HEK293T (cell line): Measurements from ENCODE around the gene AGO1.

Source experiments
- CTCF ChIA-PET: fragments of 350-600 bp; formaldehyde crosslinking; extraction: SDS; loops from one replicate; lab custom pipeline; 2021; ENCODE audit warnings: antibody characterized with exemption, inconsistent platforms; lab: Yijun Ruan, JAX
- POLR2A ChIA-PET: fragments of 350-600 bp; formaldehyde crosslinking; extraction: SDS; loops from one replicate; lab custom pipeline; 2020; ENCODE audit warnings: antibody characterized with exemption, inconsistent platforms; lab: Yijun Ruan, JAX
- DNase-seq: peaks from one replicate; pipeline ENCODE4 v3.0.0; 2012; ENCODE audit warnings: mixed read lengths; ENCODE audit errors: extremely low spot score
- ARNT ChIP-seq: fragments of 450-650 bp; IDR thresholded peaks from 2 replicates; pipeline ENCODE4 v1.6.1; 2017; ENCODE audit warnings: mild to moderate bottlenecking
- BHLHE40 ChIP-seq: fragments of 450-650 bp; IDR thresholded peaks from 2 replicates; pipeline ENCODE4 v1.6.1; 2016; ENCODE audit warnings: mild to moderate bottlenecking, moderate library complexity, borderline replicate concordance
- CTBP1 ChIP-seq: fragments of 450-650 bp; IDR thresholded peaks from 2 replicates; pipeline ENCODE4 v1.6.1; 2016; ENCODE audit warnings: borderline replicate concordance
- ELF4 ChIP-seq: fragments of 450-650 bp; IDR thresholded peaks from 2 replicates; pipeline ENCODE4 v1.6.1; 2017; ENCODE audit warnings: antibody characterized with exemption
- FOXA1 ChIP-seq: fragments of 450-650 bp; IDR thresholded peaks from 2 replicates; pipeline ENCODE4 v1.6.1; 2016; ENCODE audit warnings: mild to moderate bottlenecking
- FOXK2 ChIP-seq: fragments of 450-650 bp; IDR thresholded peaks from 2 replicates; pipeline ENCODE4 v1.6.1; 2016; ENCODE audit warnings: mild to moderate bottlenecking
- FOXM1 ChIP-seq: fragments of 450-650 bp; IDR thresholded peaks from 2 replicates; pipeline ENCODE4 v1.6.1; 2017; ENCODE audit warnings: mild to moderate bottlenecking, borderline replicate concordance
- HDGF ChIP-seq: fragments of 450-650 bp; IDR thresholded peaks from 2 replicates; pipeline ENCODE4 v1.6.1; 2017; ENCODE audit warnings: antibody characterized with exemption, borderline replicate concordance
- L3MBTL2 ChIP-seq: fragments of 450-650 bp; conservative IDR thresholded peaks from 2 replicates; pipeline ENCODE4 v1.6.1; 2016; ENCODE audit warnings: mild to moderate bottlenecking
- LEF1 ChIP-seq: fragments of 450-650 bp; IDR thresholded peaks from 2 replicates; pipeline ENCODE4 v1.6.1; 2017; ENCODE audit warnings: mild to moderate bottlenecking, borderline replicate concordance
- NFRKB ChIP-seq: fragments of 450-650 bp; IDR thresholded peaks from 2 replicates; pipeline ENCODE4 v1.6.1; 2016; ENCODE audit warnings: mild to moderate bottlenecking, moderate library complexity
- PKNOX1 ChIP-seq: fragments of 450-650 bp; IDR thresholded peaks from 2 replicates; pipeline ENCODE4 v1.6.1; 2016
- SP1 ChIP-seq: fragments of 450-650 bp; IDR thresholded peaks from 2 replicates; pipeline ENCODE4 v1.6.1; 2017
- SUZ12 ChIP-seq: fragments of 450-650 bp; IDR thresholded peaks from 2 replicates; pipeline ENCODE4 v1.6.1; 2016; ENCODE audit warnings: mild to moderate bottlenecking
- TARDBP ChIP-seq: fragments of 450-650 bp; IDR thresholded peaks from 2 replicates; pipeline ENCODE4 v1.6.1; 2016
- ZNF384 ChIP-seq: fragments of 450-650 bp; IDR thresholded peaks from 2 replicates; pipeline ENCODE4 v1.6.1; 2016

AGO1 gene

GRCh38 chr1:35932158-35932636, 49.2 kb downstream of the AGO1 start:
- POLR2A ChIA-PET, result interaction anchor here (0.7 to 2.6 kb wide), 7 partner anchors 16 to 200 kb away, joined by 3 to 13 read pairs (median 4); partner anchors contain the start of gene CLSPN
- no peak for TF ChIP-seq HDGF
- no peak for TF ChIP-seq TARDBP
- no peak for TF ChIP-seq SUZ12
- TF ChIP-seq LEF1, result no peak
- no peak for TF ChIP-seq FOXK2
- TF ChIP-seq FOXM1, result no peak
- TF ChIP-seq ARNT, result no peak
- TF ChIP-seq ZNF384, result no peak
- no peak for TF ChIP-seq NFRKB
- TF ChIP-seq SP1, result no peak
- no peak for TF ChIP-seq ELF4
- no peak for TF ChIP-seq FOXA1
- TF ChIP-seq PKNOX1, result no peak
- no peak for TF ChIP-seq L3MBTL2
- no peak for TF ChIP-seq CTBP1

GRCh38 chr1:35932941-35933340, 49.9 kb downstream of the AGO1 start:
- POLR2A ChIA-PET, result interaction anchor here (0.6 to 1.6 kb wide), 3 partner anchors 154 to 186 kb away, joined by 3 to 4 read pairs (median 3); partner anchors contain the start of gene CLSPN
- CTCF ChIA-PET, result interaction anchor here (1.2 kb wide), 1 partner anchor 202 kb away, joined by 4 read pairs; no protein-coding TSS in a partner anchor
- no peak for DNase-seq
- TF ChIP-seq PKNOX1, result no peak
- TF ChIP-seq SP1, result no peak
- no peak for TF ChIP-seq FOXK2
- no peak for TF ChIP-seq TARDBP
- TF ChIP-seq SUZ12, result no peak
- TF ChIP-seq CTBP1, result no peak
- TF ChIP-seq ZNF384, result no peak

More at GRCh38 chr1:35932158-35932636, 49.2 kb downstream of the AGO1 start:
- no peak for DNase-seq
- CTCF ChIA-PET, result interaction anchor here (1.2 kb wide), 1 partner anchor 202 kb away, joined by 4 read pairs; no protein-coding TSS in a partner anchor

GRCh38 chr1:35935442-35936388, 52.7 kb downstream of the AGO1 start:
- DNase-seq, result no peak
- ChIA-PET CTCF (no interaction called here), POLR2A (no interaction called here)
- no peak for TF ChIP-seq SUZ12
- TF ChIP-seq FOXM1, result no peak
- TF ChIP-seq HDGF, result no peak
- TF ChIP-seq NFRKB, result no peak
- TF ChIP-seq L3MBTL2, result no peak

GRCh38 chr1:35936838-35937237, 53.8 kb downstream of the AGO1 start:
- no peak for DNase-seq
- ChIA-PET CTCF (interaction anchor here (0.7 kb wide), 1 partner anchor 8 kb away, joined by 3 read pairs; no protein-coding TSS in a partner anchor), POLR2A (no interaction called here)
- TF ChIP-seq ARNT (no peak), LEF1 (no peak), ZNF384 (no peak), HDGF (no peak), L3MBTL2 (no peak), FOXA1 (no peak), PKNOX1 (no peak)

- ChIA-PET CTCF (no interaction called here), POLR2A (no interaction called here)
- no peak for TF ChIP-seq BHLHE40
- TF ChIP-seq FOXA1, result no peak
- no peak for TF ChIP-seq CTBP1
- no peak for TF ChIP-seq LEF1
- TF ChIP-seq ZNF384, result no peak
- no peak for TF ChIP-seq ELF4
- TF ChIP-seq L3MBTL2, result no peak
- TF ChIP-seq NFRKB, result no peak
- no peak for TF ChIP-seq HDGF
- TF ChIP-seq ARNT, result no peak
- no peak for TF ChIP-seq FOXM1
- TF ChIP-seq FOXK2, result no peak
- no peak for TF ChIP-seq PKNOX1
- no peak for TF ChIP-seq SUZ12
- TF ChIP-seq TARDBP, result no peak
- TF ChIP-seq SP1, result no peak
- DNase-seq, result no peak
Measured at GRCh38 chr1:35939484-35939883, 56.5 kb downstream of the AGO1 start.
